Hepatocyte (in vitro differentiated cells): ENCODE data around the gene DBP.

Experiments
- CTCF ChIP-seq: fragments of 200-600 bp; sonication (generic); IDR thresholded peaks from 2 replicates; pipeline ENCODE4 v1.5.1; 2016; ENCODE audit warnings: antibody characterized with exemption, mild to moderate bottlenecking; ENCODE audit not compliant: poor library complexity
- EZH2 ChIP-seq: fragments of 200-600 bp; sonication (generic); IDR thresholded peaks from 2 replicates; pipeline ENCODE4 v1.6.1; 2016; ENCODE audit warnings: antibody characterized with exemption, mild to moderate bottlenecking, borderline replicate concordance

DNA sequence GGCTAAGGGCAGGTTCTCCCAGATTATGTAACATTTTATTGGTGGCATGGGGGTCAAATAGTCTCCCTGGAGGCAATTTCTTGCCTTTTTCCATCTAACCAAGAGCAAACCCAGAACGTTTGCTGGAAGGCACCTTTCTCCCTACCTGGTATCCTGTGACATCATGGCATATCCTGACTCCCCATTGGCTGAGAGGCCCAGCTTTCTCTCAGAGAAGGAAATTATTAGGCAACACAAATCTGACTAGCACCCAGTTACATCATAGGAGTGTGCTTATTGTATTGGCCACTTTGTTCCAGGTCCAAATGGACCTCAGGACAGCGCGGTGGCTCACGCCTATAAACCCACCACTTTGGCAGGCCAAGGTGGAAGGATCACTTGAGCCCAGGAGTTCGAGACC is 22.6 kb upstream of the DBP start:
- TF ChIP-seq EZH2 (no peak), CTCF (no peak)
